Fibroblast of lung (primary cell): ENCODE data around the gene ASTN2.

Source experiments
- EZH2 ChIP-seq: IDR thresholded peaks from 2 replicates; pipeline ENCODE4 v1.5.1; 2012; ENCODE audit warnings: low read length, control low read depth, mild to moderate bottlenecking; ENCODE audit errors: missing control alignments
- TF ChIP-seq, protein P1 (sequence below), 2 donors: IDR thresholded peaks in 1 of 2; conservative IDR thresholded peaks in 1 of 2; 1 replicate in 1 of 2; 2 replicates in 1 of 2; pipeline ENCODE4 v1.5.1; 2011 to 2012; ENCODE audit warnings: low read length in 2 of 2, control low read depth in 1 of 2, inconsistent platforms in 1 of 2, low read depth in 1 of 2, mild to moderate bottlenecking in 1 of 2

DNA sequence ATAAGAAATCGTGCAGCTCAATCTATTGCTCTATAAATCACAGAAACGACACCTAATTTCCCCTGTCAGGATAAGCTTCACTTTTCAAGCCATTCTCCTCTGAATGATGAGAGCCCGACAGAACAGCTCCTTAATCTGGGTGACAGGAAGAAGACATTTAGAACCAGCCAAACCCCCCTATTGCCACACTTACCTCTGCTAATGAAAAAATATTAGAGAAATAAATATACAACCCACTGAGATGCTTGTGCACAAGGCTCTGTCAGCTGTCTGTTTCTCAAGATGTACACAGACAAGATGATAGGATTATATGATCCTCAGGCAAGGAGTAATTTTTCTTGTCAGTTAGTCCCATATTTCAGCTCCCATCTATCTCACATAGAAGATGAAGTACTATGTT, 785.2 kb downstream of the ASTN2 start:
- no peak for TF ChIP-seq EZH2
- TF ChIP-seq, protein P1, sequence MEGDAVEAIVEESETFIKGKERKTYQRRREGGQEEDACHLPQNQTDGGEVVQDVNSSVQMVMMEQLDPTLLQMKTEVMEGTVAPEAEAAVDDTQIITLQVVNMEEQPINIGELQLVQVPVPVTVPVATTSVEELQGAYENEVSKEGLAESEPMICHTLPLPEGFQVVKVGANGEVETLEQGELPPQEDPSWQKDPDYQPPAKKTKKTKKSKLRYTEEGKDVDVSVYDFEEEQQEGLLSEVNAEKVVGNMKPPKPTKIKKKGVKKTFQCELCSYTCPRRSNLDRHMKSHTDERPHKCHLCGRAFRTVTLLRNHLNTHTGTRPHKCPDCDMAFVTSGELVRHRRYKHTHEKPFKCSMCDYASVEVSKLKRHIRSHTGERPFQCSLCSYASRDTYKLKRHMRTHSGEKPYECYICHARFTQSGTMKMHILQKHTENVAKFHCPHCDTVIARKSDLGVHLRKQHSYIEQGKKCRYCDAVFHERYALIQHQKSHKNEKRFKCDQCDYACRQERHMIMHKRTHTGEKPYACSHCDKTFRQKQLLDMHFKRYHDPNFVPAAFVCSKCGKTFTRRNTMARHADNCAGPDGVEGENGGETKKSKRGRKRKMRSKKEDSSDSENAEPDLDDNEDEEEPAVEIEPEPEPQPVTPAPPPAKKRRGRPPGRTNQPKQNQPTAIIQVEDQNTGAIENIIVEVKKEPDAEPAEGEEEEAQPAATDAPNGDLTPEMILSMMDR (conservative IDR thresholded peaks at IDR 0.05 in 1 of 2, IDR thresholded peaks at IDR 0.05 in 1 of 2; ENCODE audit: low read depth in 1 of 2, low read length in 2 of 2) = no peak
